Ovary (tissue), 3 donors: ENCODE measurements around the gene JAML.

ENCODE experiments used
- EP300 ChIP-seq: sonication (generic); formaldehyde crosslinking; IDR thresholded peaks from one replicate; pipeline ENCODE4 v1.6.1; 2017; ENCODE audit warnings: antibody characterized with exemption
- TF ChIP-seq, protein P1 (sequence below), 3 donors: fragments of 450-650 bp in 2 of 3; fragments of 200-600 bp in 1 of 3; IDR thresholded peaks; one replicate each; pipeline versions ENCODE4 v1.5.1 to v1.8.0; 2016 to 2022; ENCODE audit warnings: antibody characterized with exemption in 3 of 3, mild to moderate bottlenecking in 1 of 3
- donor health status: DM: no; HTN: no; CAD: no.

DNA sequence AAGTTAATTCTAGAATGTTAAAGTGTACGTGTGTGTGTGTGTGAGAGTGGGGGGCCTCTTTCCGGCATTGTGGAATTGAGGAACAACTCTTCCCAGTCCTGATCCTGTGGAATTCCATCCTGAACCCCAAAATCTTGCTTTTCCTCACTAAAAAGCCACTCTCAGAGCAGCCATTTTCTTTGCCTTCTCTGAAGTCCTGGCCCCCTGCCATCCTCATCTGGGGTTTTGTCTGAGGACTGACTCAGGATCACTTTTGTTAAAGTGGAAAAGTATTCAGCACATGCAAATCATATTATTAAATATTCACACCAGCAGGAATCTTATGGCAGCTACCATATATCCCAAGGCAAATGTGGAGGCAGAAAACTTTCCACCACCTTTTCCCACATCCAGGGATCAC, 76.0 kb downstream of the JAML start:
- TF ChIP-seq, protein P1, sequence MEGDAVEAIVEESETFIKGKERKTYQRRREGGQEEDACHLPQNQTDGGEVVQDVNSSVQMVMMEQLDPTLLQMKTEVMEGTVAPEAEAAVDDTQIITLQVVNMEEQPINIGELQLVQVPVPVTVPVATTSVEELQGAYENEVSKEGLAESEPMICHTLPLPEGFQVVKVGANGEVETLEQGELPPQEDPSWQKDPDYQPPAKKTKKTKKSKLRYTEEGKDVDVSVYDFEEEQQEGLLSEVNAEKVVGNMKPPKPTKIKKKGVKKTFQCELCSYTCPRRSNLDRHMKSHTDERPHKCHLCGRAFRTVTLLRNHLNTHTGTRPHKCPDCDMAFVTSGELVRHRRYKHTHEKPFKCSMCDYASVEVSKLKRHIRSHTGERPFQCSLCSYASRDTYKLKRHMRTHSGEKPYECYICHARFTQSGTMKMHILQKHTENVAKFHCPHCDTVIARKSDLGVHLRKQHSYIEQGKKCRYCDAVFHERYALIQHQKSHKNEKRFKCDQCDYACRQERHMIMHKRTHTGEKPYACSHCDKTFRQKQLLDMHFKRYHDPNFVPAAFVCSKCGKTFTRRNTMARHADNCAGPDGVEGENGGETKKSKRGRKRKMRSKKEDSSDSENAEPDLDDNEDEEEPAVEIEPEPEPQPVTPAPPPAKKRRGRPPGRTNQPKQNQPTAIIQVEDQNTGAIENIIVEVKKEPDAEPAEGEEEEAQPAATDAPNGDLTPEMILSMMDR (IDR thresholded peaks at IDR 0.05) = no peak
- no peak for TF ChIP-seq EP300
